Astrocyte of the cerebellum (primary cell): ENCODE measurements around the gene MRPS23.

Experiments used
- DNase-seq: peaks from one replicate; pipeline ENCODE4 v3.0.0-alpha.2; 2011; ENCODE audit warnings: low read depth
- H3K4me3 ChIP-seq: 2 replicates; pipeline ENCODE4 v1.5.1; 2011; ENCODE audit warnings: mild to moderate bottlenecking, low read depth, low read length, moderate library complexity
- CTCF ChIP-seq: IDR thresholded peaks from 2 replicates; pipeline ENCODE4 v1.5.1; 2012; ENCODE audit warnings: low read length, low read depth, moderate library complexity, mild to moderate bottlenecking; ENCODE audit errors: missing control alignments
- in situ Hi-C: cut with HindIII; loops from 2 replicates; pipeline ENCODE4 v1.10.0; 2017; ENCODE audit warnings: low sequenced_read_pairs

The MRPS23 gene

GRCh38 chr17:57874434-57875289, 24.8 kb upstream of the MRPS23 start:
- peak; percentile 87 for DNase-seq
- no peak overlapping the region for H3K4me3 ChIP-seq
- TF ChIP-seq CTCF: no peak
- in situ Hi-C loops: no loop called here

GRCh38 chr17:57874058-57874419, 24.2 kb upstream of the MRPS23 start:
- H3K4me3 ChIP-seq: no peak overlapping the region
- in situ Hi-C loops: no loop called here
- TF ChIP-seq CTCF: no peak
- DNase-seq: no peak

- in situ Hi-C loops: no loop called here
- H3K4me3 ChIP-seq: no peak overlapping the region
- TF ChIP-seq CTCF: no peak
- DNase-seq: no peak
Measured at GRCh38 chr17:57873261-57874057, 23.6 kb upstream of the MRPS23 start.

GRCh38 chr17:57872536-57872935, 22.7 kb upstream of the MRPS23 start:
- DNase-seq: no peak
- no peak overlapping the region for H3K4me3 ChIP-seq
- in situ Hi-C loops: no loop called here
- no peak for TF ChIP-seq CTCF

- TF ChIP-seq CTCF: no peak
Measured at GRCh38 chr17:57871863-57872262, 22.0 kb upstream of the MRPS23 start.

GRCh38 chr17:57871155-57871554, 21.3 kb upstream of the MRPS23 start:
- in situ Hi-C loops: no loop called here

More at GRCh38 chr17:57871863-57872262, 22.0 kb upstream of the MRPS23 start:
- in situ Hi-C loops: no loop called here
- H3K4me3 ChIP-seq: no peak overlapping the region
- DNase-seq: no peak

More at GRCh38 chr17:57871155-57871554, 21.3 kb upstream of the MRPS23 start:
- H3K4me3 ChIP-seq: no peak overlapping the region
- no peak for DNase-seq
- TF ChIP-seq CTCF: no peak
